Bronchial epithelial cell (primary cell): Measurements from ENCODE around the gene IL19. TPM values are rescaled to one million over a fixed set of nuclear protein-coding genes. Genes with fewer than 3 reads are reported as not detected.

Source experiments
- DNase-seq: peaks from one replicate; pipeline ENCODE4 v3.0.0-alpha.2; 2010; ENCODE audit warnings: low read depth
- FAIRE-seq: peaks from 2 replicates; lab custom pipeline; 2011; peaks lifted over from hg19 to GRCh38; lab: Jason Lieb, UNC
- H3K27me3 ChIP-seq: 2 replicates; pipeline ENCODE4 v1.5.1; 2011; ENCODE audit warnings: low read length; ENCODE audit not compliant: control insufficient read depth, insufficient read depth
- H3K36me3 ChIP-seq: 2 replicates; pipeline ENCODE4 v1.5.1; 2011; ENCODE audit warnings: low read length; ENCODE audit not compliant: control insufficient read depth, insufficient read depth
- H3K4me3 ChIP-seq: 2 replicates; pipeline ENCODE4 v1.5.1; 2011; ENCODE audit warnings: mild to moderate bottlenecking, low read depth, low read length, control low read depth
- total RNA-seq: library from RNA; depleted of rRNA; stranded (reverse); fragments of >200 nt; gene quantifications from 2 replicates; pipeline ENCODE4 v1.2.1, GENCODE V29; 2014
- TF ChIP-seq, protein P1 (sequence below): IDR thresholded peaks from 2 replicates; pipeline ENCODE4 v1.5.1; 2011; ENCODE audit warnings: mild to moderate bottlenecking, moderate library complexity, low read length, control low read depth, inconsistent platforms; ENCODE audit not compliant: insufficient read depth, severe bottlenecking

Gene IL19
- total RNA-seq, 1 donor from 2014 or later = not detected

DNA sequence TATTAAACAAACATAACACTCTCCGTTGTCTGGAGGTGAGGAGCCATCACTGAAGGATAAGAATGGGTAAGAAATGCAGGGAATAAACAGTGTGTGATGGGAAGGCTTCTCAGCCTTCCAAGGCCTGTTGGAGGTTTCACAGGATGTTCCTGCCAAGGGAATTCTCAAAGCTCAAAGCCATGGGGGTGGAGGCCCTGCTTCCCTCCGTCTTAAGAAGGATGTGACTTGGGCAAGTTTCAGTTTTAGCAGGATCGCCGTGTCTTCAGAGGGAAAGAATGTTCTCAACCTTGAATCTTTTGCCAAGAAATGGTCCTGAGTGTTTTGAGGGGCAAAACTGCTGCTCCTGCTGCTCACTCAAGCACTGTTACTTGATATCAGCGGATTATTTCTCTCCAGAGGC, 53.2 kb downstream of the IL19 start:
- Histone ChIP-seq H3K27me3 (no peaks in the 10 kb centered on the region), H3K4me3 (no peak overlapping the region), H3K36me3 (no peaks in the 10 kb centered on the region)
- TF ChIP-seq, protein P1, sequence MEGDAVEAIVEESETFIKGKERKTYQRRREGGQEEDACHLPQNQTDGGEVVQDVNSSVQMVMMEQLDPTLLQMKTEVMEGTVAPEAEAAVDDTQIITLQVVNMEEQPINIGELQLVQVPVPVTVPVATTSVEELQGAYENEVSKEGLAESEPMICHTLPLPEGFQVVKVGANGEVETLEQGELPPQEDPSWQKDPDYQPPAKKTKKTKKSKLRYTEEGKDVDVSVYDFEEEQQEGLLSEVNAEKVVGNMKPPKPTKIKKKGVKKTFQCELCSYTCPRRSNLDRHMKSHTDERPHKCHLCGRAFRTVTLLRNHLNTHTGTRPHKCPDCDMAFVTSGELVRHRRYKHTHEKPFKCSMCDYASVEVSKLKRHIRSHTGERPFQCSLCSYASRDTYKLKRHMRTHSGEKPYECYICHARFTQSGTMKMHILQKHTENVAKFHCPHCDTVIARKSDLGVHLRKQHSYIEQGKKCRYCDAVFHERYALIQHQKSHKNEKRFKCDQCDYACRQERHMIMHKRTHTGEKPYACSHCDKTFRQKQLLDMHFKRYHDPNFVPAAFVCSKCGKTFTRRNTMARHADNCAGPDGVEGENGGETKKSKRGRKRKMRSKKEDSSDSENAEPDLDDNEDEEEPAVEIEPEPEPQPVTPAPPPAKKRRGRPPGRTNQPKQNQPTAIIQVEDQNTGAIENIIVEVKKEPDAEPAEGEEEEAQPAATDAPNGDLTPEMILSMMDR = no peak
- FAIRE-seq = no peak
- no peak for DNase-seq

GRCh38 chr1:206824331-206824730, 53.8 kb downstream of the IL19 start:
- Histone ChIP-seq H3K36me3 (no peaks in the 10 kb centered on the region), H3K27me3 (no peaks in the 10 kb centered on the region), H3K4me3 (no peak overlapping the region)
- no peak for FAIRE-seq
- DNase-seq = no peak
- TF ChIP-seq, protein P1 = no peak

DNA sequence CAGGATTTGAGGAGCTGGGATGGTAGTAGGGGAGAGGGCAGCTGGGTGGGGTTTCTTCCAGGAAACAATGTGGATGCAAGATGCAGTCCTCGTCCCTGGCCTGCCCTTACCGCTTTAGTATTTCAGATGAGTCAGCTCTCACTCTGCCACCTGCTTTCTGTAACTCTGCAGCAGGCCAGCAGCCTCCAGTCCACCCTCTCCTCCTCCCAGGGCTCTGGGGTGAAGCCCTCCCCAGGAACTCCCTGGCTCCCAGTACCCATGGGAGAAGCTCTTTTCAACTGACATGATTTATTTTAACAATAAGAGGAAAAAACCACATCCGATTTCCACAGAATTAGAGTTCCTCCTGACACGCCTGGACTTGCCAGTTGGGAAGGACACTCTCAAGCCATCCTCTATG, 55.8 kb downstream of the IL19 start:
- peak; percentile 42 for DNase-seq
- H3K4me3 ChIP-seq = no peak overlapping the region
- H3K36me3 ChIP-seq = no peaks in the 10 kb centered on the region
- TF ChIP-seq, protein P1 = no peak
- peaks cover 2% of the 10 kb centered on the region for H3K27me3 ChIP-seq
- no peak for FAIRE-seq

DNA sequence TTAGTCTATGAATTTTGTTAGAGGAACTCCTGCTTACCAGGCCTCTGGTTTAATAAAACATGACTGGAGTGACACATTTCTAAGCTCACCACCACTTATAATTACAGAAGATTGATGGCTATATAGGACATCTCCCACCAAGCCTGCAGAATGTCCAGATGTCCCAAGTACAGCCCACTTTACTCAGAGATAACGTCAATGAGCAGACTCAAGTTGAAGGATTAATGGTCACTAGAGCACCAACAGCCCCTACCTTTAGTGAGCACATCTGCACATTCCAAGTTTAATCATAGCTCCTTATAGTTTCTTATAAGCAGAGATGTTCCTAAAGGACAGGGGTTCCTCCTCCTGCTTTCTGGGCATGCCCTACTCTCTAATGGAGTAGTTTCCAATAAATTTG, 57.5 kb downstream of the IL19 start:
- TF ChIP-seq, protein P1 = no peak
- H3K4me3 ChIP-seq = no peak overlapping the region

DNA sequence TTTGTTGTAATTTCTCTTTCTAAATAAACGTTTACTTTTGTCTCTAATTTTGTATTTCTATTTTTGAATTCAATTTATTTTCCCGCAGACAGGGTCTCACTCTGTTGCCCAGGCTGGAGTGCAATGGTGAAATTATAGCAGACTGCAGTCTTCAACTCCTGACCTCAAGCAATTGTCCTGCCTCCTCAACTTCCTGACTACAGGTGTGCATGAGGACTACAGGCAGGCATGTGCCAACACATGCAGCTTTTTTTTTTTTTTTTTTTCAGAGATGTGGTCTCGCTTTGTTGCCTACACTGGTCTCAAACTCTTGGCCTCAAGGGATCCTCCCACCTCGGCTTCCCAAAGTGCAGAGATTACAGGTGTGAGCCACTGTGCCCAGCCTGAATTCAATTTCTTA, 58.2 kb downstream of the IL19 start:
- H3K36me3 ChIP-seq = no peaks in the 10 kb centered on the region
- DNase-seq (peak; percentile 30), FAIRE-seq (no peak)
- H3K27me3 ChIP-seq = peaks cover 3% of the 10 kb centered on the region
- H3K4me3 ChIP-seq = no peak overlapping the region
- TF ChIP-seq, protein P1 = no peak

More for the DNA sequence above, 57.5 kb downstream of the IL19 start:
- DNase-seq = no peak
- Histone ChIP-seq H3K36me3 (no peaks in the 10 kb centered on the region), H3K27me3 (peaks cover 2% of the 10 kb centered on the region)
- FAIRE-seq = no peak

DNA sequence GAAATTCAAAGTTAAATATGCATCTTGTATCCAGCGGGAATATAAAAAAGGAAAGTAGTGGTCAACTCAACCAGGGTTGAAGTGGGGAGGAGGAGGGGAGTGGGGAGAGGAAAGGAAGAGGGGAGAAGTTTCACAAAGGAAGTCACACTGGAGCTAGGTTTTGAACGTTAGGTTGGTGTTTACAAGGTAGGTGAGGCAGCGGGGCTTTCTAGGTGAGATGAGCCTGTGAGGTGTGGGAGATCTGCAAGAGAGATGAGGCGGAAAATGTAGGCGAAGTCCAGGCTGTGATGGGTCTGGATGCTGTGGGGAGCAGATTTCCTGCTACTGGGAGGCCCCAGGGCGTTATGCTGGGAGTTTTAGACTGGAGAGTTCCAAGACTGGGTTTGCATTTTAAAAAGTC, 58.7 kb downstream of the IL19 start:
- FAIRE-seq (no peak), DNase-seq (no peak)
- TF ChIP-seq, protein P1 = no peak
- H3K36me3 ChIP-seq = no peaks in the 10 kb centered on the region
- H3K4me3 ChIP-seq = no peak overlapping the region
- peaks cover 3% of the 10 kb centered on the region for H3K27me3 ChIP-seq
